ENCODE results near the gene SLC1A7. TPM values are rescaled to one million over a fixed set of nuclear protein-coding genes. Genes with fewer than 3 reads are reported as not detected.

Gene SLC1A7
- total and polyA plus RNA-seq, 2 of the 13 experiments (the other 11 are each of a cell fraction or from before 2014, with no cell fraction given): 0.04 to 2.0 TPM

- TF ChIP-seq POLR2AphosphoS2 (IDR thresholded peaks at IDR 0.05; ENCODE audit: low read depth, low read length): no peak
- TF ChIP-seq HNF1A (IDR thresholded peaks at IDR 0.05; ENCODE audit: low read depth): peak; percentile 72
- peak; percentile 94 for TF ChIP-seq HNF1A (CRISPR knock-in tag; IDR thresholded peaks at IDR 0.05; ENCODE audit: borderline replicate concordance)
- no peak for TF ChIP-seq MED8 (CRISPR knock-in tag; IDR thresholded peaks at IDR 0.05; ENCODE audit: insufficient replicate concordance)
- peak; percentile 94 for TF ChIP-seq JUN (CRISPR knock-in tag; IDR thresholded peaks at IDR 0.05)
- TF ChIP-seq ZNF598 (CRISPR knock-in tag; IDR thresholded peaks at IDR 0.05; ENCODE audit: borderline replicate concordance): no peak
- TF ChIP-seq ZNF207 (IDR thresholded peaks at IDR 0.05; ENCODE audit: borderline replicate concordance): no peak
- no peak for TF ChIP-seq ZNF570 (CRISPR knock-in tag; IDR thresholded peaks at IDR 0.05; ENCODE audit: borderline replicate concordance)
- no peak for TF ChIP-seq RBAK (CRISPR knock-in tag; IDR thresholded peaks at IDR 0.05)
- TF ChIP-seq, protein P1, sequence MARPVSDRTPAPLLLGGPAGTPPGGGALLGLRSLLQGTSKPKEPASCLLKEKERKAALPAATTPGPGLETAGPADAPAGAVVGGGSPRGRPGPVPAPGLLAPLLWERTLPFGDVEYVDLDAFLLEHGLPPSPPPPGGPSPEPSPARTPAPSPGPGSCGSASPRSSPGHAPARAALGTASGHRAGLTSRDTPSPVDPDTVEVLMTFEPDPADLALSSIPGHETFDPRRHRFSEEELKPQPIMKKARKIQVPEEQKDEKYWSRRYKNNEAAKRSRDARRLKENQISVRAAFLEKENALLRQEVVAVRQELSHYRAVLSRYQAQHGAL (CRISPR knock-in tag; IDR thresholded peaks at IDR 0.05; ENCODE audit: not compliant biosample characterization): no peak
- TF ChIP-seq ZNF33B (CRISPR knock-in tag; IDR thresholded peaks at IDR 0.05): no peak
- peak; percentile 84; the same call in 1 of the 2 replicates for TF ChIP-seq GZF1 (CRISPR knock-in tag; IDR thresholded peaks at IDR 0.05)
- TF ChIP-seq KLF13 (CRISPR knock-in tag; IDR thresholded peaks at IDR 0.05): no peak
- no peak for TF ChIP-seq DMTF1 (CRISPR knock-in tag; IDR thresholded peaks at IDR 0.05)
- peak; percentile 63; the same call in 1 of the 2 replicates for TF ChIP-seq BRD4 (CRISPR knock-in tag; IDR thresholded peaks at IDR 0.05)
- TF ChIP-seq ZNF639 (CRISPR knock-in tag; conservative IDR thresholded peaks at IDR 0.05): no peak
- no peak for TF ChIP-seq SMC3 (IDR thresholded peaks at IDR 0.05; ENCODE audit: low read length)
- TF ChIP-seq GTF3A (CRISPR knock-in tag; conservative IDR thresholded peaks at IDR 0.05): no peak
- peak; percentile 94; the same call in 1 of the 2 replicates for TF ChIP-seq ZNF782 (CRISPR knock-in tag; IDR thresholded peaks at IDR 0.05; ENCODE audit: borderline replicate concordance)
- peak; percentile 58 for TF ChIP-seq CBX1 (IDR thresholded peaks at IDR 0.05; ENCODE audit: low read depth)
- TF ChIP-seq ZNF44 (CRISPR knock-in tag; IDR thresholded peaks at IDR 0.05): no peak
- TF ChIP-seq SAP130 (CRISPR knock-in tag; IDR thresholded peaks at IDR 0.05; ENCODE audit: low read depth): peak; percentile 87
Observed at GRCh38 chr1:53160924-53161378, 18.5 kb upstream of the SLC1A7 start (continued).

Measured in HepG2 (cell line).